Fibroblast of mammary gland (primary cell): Measurements from ENCODE around the gene CDR2.

Experiments
- DNase-seq: peaks from one replicate; pipeline ENCODE4 v3.0.0-alpha.2; 2010; ENCODE audit warnings: low read depth
- H3K4me3 ChIP-seq: 2 replicates; pipeline ENCODE4 v1.5.1; 2011; ENCODE audit warnings: low read depth, mild to moderate bottlenecking, low read length, moderate library complexity; ENCODE audit not compliant: control insufficient read depth
- CTCF ChIP-seq: conservative IDR thresholded peaks from 2 replicates; pipeline ENCODE4 v1.5.1; 2011; ENCODE audit warnings: low read depth, low read length, inconsistent platforms; ENCODE audit not compliant: control insufficient read depth, insufficient read depth

The CDR2 gene

GRCh38 chr16:22360963-22361659 is 13.3 kb downstream of the CDR2 start:
- TF ChIP-seq CTCF = no peak
- no peak for DNase-seq
- no peak overlapping the region for H3K4me3 ChIP-seq

GRCh38 chr16:22359679-22360078 is 14.7 kb downstream of the CDR2 start:
- no peak for DNase-seq
- no peak for TF ChIP-seq CTCF

GRCh38 chr16:22358000-22358399 is 16.4 kb downstream of the CDR2 start:
- no peak for TF ChIP-seq CTCF
- DNase-seq = no peak
- no peak overlapping the region for H3K4me3 ChIP-seq

More at GRCh38 chr16:22359679-22360078, 14.7 kb downstream of the CDR2 start:
- no peak overlapping the region for H3K4me3 ChIP-seq

GRCh38 chr16:22357635-22357971 is 16.8 kb downstream of the CDR2 start:
- no peak for TF ChIP-seq CTCF
- DNase-seq = no peak
- no peak overlapping the region for H3K4me3 ChIP-seq

GRCh38 chr16:22356930-22357634 is 17.3 kb downstream of the CDR2 start:
- no peak for TF ChIP-seq CTCF
- no peak for DNase-seq
- H3K4me3 ChIP-seq = no peak overlapping the region

- no peak for DNase-seq
- H3K4me3 ChIP-seq = no peak overlapping the region
- no peak for TF ChIP-seq CTCF
Observed at GRCh38 chr16:22355487-22355908, 18.9 kb downstream of the CDR2 start.
